ENCODE measurements around the gene SLC28A3. TPM values are rescaled to one million over a fixed set of nuclear protein-coding genes. Genes with fewer than 3 reads are reported as not detected.

Gene SLC28A3
- total RNA-seq, 1 donor, result 0.72 TPM

DNA sequence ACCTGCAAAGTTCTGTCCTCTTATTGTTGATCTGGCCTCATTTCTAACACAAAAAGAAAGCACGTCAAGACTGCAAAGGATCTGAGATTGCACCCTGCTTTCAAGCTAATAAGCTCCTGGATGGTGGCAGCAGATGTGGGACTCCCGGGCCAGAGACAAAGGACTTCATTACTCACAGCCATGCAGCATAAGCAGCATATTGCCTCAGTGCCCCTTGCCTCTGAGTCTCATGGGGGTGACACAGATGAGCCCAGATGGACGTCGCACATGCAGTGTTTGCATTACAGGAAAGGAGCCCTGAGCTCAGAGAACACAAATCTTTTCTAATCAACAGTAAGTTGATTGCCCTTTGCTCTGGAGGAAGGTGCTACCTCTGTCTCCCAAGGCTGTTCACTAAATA is 105.0 kb downstream of the SLC28A3 start:
- TF ChIP-seq CTCF (IDR thresholded peaks at IDR 0.05; ENCODE audit: extremely low read depth, low read depth, low read length), result no peak
- Histone ChIP-seq H3K36me3 (ENCODE audit: insufficient read depth, low read length) (no peaks in the 10 kb centered on the region), H3K9me3 (ENCODE audit: low read depth, low read length) (no peaks in the 10 kb centered on the region), H3K4me2 (ENCODE audit: insufficient read depth, low read length) (no peak overlapping the region), H3K27ac (ENCODE audit: low read depth, low read length) (no peak overlapping the region), H3K4me1 (ENCODE audit: insufficient read depth, low read length) (no peaks in the 10 kb centered on the region), H3K79me2 (ENCODE audit: insufficient read depth, low read length) (no peaks in the 10 kb centered on the region), H3K27me3 (ENCODE audit: insufficient read depth, low read length) (no peaks in the 10 kb centered on the region), H4K20me1 (ENCODE audit: insufficient read depth, low read length) (no peaks in the 10 kb centered on the region), H3K4me3 (ENCODE audit: insufficient read depth, low read length) (no peak overlapping the region), H2AFZ (ENCODE audit: low read length) (no peak overlapping the region)
- no peak for DNase-seq (ENCODE audit: insufficient read length, low spot score, missing footprints)

GRCh38 chr9:84230355-84231145 is 110.0 kb downstream of the SLC28A3 start:
- Histone ChIP-seq H4K20me1 (ENCODE audit: insufficient read depth, low read length) (no peaks in the 10 kb centered on the region), H3K4me3 (ENCODE audit: insufficient read depth, low read length) (no peak overlapping the region), H2AFZ (ENCODE audit: low read length) (no peak overlapping the region), H3K79me2 (ENCODE audit: insufficient read depth, low read length) (no peaks in the 10 kb centered on the region), H3K27ac (ENCODE audit: low read depth, low read length) (no peak overlapping the region), H3K36me3 (ENCODE audit: insufficient read depth, low read length) (no peaks in the 10 kb centered on the region), H3K27me3 (ENCODE audit: insufficient read depth, low read length) (no peaks in the 10 kb centered on the region), H3K4me2 (ENCODE audit: insufficient read depth, low read length) (no peak overlapping the region), H3K4me1 (ENCODE audit: insufficient read depth, low read length) (no peaks in the 10 kb centered on the region), H3K9me3 (ENCODE audit: low read depth, low read length) (no peaks in the 10 kb centered on the region)
- DNase-seq (ENCODE audit: insufficient read length, low spot score, missing footprints), result no peak
- TF ChIP-seq CTCF (IDR thresholded peaks at IDR 0.05; ENCODE audit: extremely low read depth, low read depth, low read length), result no peak

DNA sequence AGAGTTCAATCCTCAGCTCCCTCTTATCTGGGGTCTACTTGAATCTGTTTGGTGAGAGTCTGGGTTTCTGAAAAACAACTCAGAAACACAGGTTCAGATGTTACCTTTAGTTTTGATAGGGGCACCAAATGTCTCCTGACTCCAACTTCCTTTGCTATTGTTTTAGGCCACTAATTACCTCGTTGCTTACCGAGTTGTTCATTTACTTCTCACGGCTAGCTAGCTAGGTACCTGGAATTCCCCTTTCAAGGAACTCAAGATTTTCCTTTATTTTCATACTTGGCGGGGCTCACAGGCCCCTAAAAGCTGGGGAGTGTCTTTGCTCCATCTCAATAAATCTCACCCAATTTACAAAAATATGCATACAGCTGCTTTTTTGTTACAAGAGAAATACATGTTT is 111.4 kb downstream of the SLC28A3 start:
- no peaks in the 10 kb centered on the region for H3K4me1 ChIP-seq (ENCODE audit: insufficient read depth, low read length)
- no peaks in the 10 kb centered on the region for H3K36me3 ChIP-seq (ENCODE audit: insufficient read depth, low read length)
- H3K4me3 ChIP-seq (ENCODE audit: insufficient read depth, low read length), result no peak overlapping the region
- H3K79me2 ChIP-seq (ENCODE audit: insufficient read depth, low read length), result no peaks in the 10 kb centered on the region
- no peak for TF ChIP-seq CTCF (IDR thresholded peaks at IDR 0.05; ENCODE audit: extremely low read depth, low read depth, low read length)
- H3K27me3 ChIP-seq (ENCODE audit: insufficient read depth, low read length), result no peaks in the 10 kb centered on the region
- H4K20me1 ChIP-seq (ENCODE audit: insufficient read depth, low read length), result no peaks in the 10 kb centered on the region
- H3K4me2 ChIP-seq (ENCODE audit: insufficient read depth, low read length), result no peak overlapping the region
- H2AFZ ChIP-seq (ENCODE audit: low read length), result no peak overlapping the region
- H3K9me3 ChIP-seq (ENCODE audit: low read depth, low read length), result no peaks in the 10 kb centered on the region
- no peak for DNase-seq (ENCODE audit: insufficient read length, low spot score, missing footprints)
- no peak overlapping the region for H3K27ac ChIP-seq (ENCODE audit: low read depth, low read length)

DNA sequence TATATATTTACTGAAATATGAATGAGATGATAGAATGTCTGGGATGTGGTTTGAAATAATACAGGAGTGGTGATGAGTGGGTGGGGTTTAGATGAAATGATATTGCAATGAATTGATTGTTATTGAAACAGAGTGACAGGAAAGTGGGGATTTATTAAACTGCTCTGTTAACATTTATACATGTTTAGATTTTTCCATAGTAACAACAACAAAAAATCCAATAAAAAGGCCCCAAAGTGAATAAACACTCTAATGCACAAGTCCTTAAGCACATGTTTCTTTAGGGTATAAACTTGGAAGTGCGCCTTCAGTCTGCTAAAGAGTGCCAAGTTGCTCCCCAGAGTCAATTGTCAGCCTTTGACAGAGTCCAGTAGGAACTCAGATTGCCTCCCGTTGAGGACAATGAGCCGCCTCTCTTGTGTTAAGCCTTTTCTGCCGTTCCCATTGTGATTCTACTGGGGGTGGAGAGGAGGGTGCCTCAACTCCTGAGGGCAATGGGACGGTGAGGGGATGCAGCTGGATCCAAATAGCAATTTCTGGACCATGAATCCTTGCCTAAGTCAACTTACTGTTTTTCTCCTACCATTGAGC is 112.3 kb downstream of the SLC28A3 start:
- no peaks in the 10 kb centered on the region for H4K20me1 ChIP-seq (ENCODE audit: insufficient read depth, low read length)
- H3K9me3 ChIP-seq (ENCODE audit: low read depth, low read length), result no peaks in the 10 kb centered on the region
- no peak for TF ChIP-seq CTCF (IDR thresholded peaks at IDR 0.05; ENCODE audit: extremely low read depth, low read depth, low read length)
- no peaks in the 10 kb centered on the region for H3K4me1 ChIP-seq (ENCODE audit: insufficient read depth, low read length)
- no peak for DNase-seq (ENCODE audit: insufficient read length, low spot score, missing footprints)
- no peak overlapping the region for H2AFZ ChIP-seq (ENCODE audit: low read length)
- H3K79me2 ChIP-seq (ENCODE audit: insufficient read depth, low read length), result no peaks in the 10 kb centered on the region
- H3K36me3 ChIP-seq (ENCODE audit: insufficient read depth, low read length), result no peaks in the 10 kb centered on the region
- no peaks in the 10 kb centered on the region for H3K27me3 ChIP-seq (ENCODE audit: insufficient read depth, low read length)
- H3K27ac ChIP-seq (ENCODE audit: low read depth, low read length), result no peak overlapping the region
- no peak overlapping the region for H3K4me3 ChIP-seq (ENCODE audit: insufficient read depth, low read length)
- no peak overlapping the region for H3K4me2 ChIP-seq (ENCODE audit: insufficient read depth, low read length)

Data from osteoblast (primary cell).